Neural crest cell (in vitro differentiated cells): ENCODE measurements around the gene FXR2. TPM values are rescaled to one million over a fixed set of nuclear protein-coding genes. Genes with fewer than 3 reads are reported as not detected.

Source experiments
- DNase-seq: peaks from one replicate; pipeline ENCODE4 v3.0.0; 2021; ENCODE audit warnings: low read depth, mixed read lengths, low spot score
- H3K27ac Mint-ChIP-seq: one replicate; pipeline ENCODE4 v1.8.0; 2021; ENCODE audit warnings: mild to moderate bottlenecking, mixed read lengths; ENCODE audit not compliant: unreplicated experiment
- H3K27me3 Mint-ChIP-seq: 2 replicates; pipeline ENCODE4 v1.8.0; 2021; ENCODE audit warnings: low read depth, mild to moderate bottlenecking, mixed read lengths
- H3K36me3 Mint-ChIP-seq: 2 replicates; pipeline ENCODE4 v1.8.0; 2021; ENCODE audit warnings: low read depth, mild to moderate bottlenecking, mixed read lengths
- H3K4me1 Mint-ChIP-seq: 2 replicates; pipeline ENCODE4 v1.8.0; 2021; ENCODE audit warnings: mixed read lengths
- H3K4me3 Mint-ChIP-seq: one replicate; pipeline ENCODE4 v1.8.0; 2021; ENCODE audit warnings: mild to moderate bottlenecking, mixed read lengths
- H3K9me3 Mint-ChIP-seq: 2 replicates; pipeline ENCODE4 v1.8.0; 2021; ENCODE audit warnings: mixed read lengths
- CTCF ChIP-seq: fragments of 200-600 bp; sonication (generic); conservative IDR thresholded peaks from 2 replicates; pipeline ENCODE4 v1.5.0; 2021; ENCODE audit warnings: antibody characterized with exemption, mild to moderate bottlenecking
- total RNA-seq: library from RNA; stranded (reverse); gene quantifications from 2 replicates; pipeline ENCODE4 v1.2.1, GENCODE V29; 2021

FXR2 gene
- total RNA-seq, 1 donor from 2014 or later: 53.8 TPM

DNA sequence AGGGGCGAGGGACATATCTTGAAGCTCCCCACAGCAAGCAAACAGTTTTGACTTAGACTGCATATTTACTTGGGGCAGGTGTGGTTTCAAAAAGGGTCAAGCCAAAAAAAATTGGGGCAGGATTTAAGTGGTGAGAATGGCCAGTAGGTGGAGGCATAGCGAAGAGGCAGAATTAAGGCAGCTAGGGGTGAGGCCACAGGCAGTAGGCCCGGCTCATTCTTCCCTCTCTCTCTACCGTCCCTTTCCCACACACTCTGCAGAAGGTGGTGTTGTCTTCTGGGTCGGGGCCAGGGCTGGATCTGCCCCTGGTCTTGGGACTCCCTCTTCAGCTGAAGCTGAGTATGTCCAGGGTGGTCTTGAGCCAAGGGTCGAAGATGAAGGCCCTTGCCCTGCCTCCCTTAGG lies 17.8 kb upstream of the FXR2 start:
- Mint-ChIP-seq H3K27ac (no peak overlapping the region), H3K4me3 (peak overlapping the region; percentile 68), H3K9me3 (no peaks in the 10 kb centered on the region), H3K27me3 (no peaks in the 10 kb centered on the region), H3K4me1 (peaks cover 38% of the 10 kb centered on the region), H3K36me3 (no peaks in the 10 kb centered on the region)
- DNase-seq: no peak
- TF ChIP-seq CTCF: peak; percentile 59

GRCh38 chr17:7631398-7632380 lies 17.0 kb upstream of the FXR2 start:
- Mint-ChIP-seq H3K27ac (no peak overlapping the region), H3K4me1 (peaks cover 46% of the 10 kb centered on the region), H3K36me3 (no peaks in the 10 kb centered on the region), H3K27me3 (no peaks in the 10 kb centered on the region), H3K9me3 (no peaks in the 10 kb centered on the region), H3K4me3 (peak overlapping the region; percentile 27)
- no peak for TF ChIP-seq CTCF
- no peak for DNase-seq

DNA sequence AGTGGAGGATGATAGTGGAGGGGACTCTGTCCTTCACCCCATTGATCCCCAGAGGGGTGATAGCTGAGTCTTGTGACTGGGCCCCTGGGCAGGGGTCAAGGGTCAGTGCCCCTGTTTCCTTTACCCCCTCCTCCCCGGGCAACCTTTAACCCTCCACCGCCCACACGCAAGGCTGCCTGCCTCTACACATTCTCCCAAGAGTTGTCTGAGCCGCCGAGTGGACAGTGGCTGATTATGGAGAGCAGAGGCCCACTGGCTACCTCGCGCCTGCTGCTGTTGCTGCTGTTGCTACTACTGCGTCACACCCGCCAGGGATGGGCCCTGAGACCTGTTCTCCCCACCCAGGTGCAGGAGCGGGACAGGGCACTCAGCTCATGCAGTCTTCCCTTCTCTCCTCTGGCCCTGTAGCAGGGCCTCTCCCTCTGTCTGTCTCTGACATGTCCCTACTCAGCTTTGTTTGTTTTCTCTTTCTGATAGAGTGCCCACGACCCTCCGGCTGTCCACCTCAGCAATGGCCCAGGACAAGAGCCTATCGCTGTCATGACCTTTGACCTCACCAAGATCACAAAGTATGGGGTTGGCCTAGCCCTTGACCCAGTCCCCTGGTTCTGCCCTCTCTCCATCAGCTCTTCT lies 15.4 kb upstream of the FXR2 start, which contains the start of gene SHBG:
TSS of gene SHBG (plus strand) at position 197 of the 633 bp plus-strand sequence. CDS start at position 235, 38 bp downstream.
- Mint-ChIP-seq H3K9me3 (no peaks in the 10 kb centered on the region), H3K27ac (peak within 1 kb of the TSS; percentile 48)

GRCh38 chr17:7627250-7628121 lies 12.8 kb upstream of the FXR2 start, which contains the start of gene SAT2:
Gene SAT2, minus strand, starts transcription at chr17:7627821. Its CDS starts 186 bp downstream, at chr17:7627635.
- Mint-ChIP-seq H3K27ac (peak within 1 kb of the TSS; percentile 96), H3K4me3 (peak within 1 kb of the TSS; percentile 90), H3K36me3 (peaks cover 3% of the 10 kb centered on the region), H3K4me1 (peaks cover 30% of the 10 kb centered on the region), H3K27me3 (no peaks in the 10 kb centered on the region), H3K9me3 (no peaks in the 10 kb centered on the region)
- DNase-seq: peak; percentile 95
- no peak for TF ChIP-seq CTCF

More for the DNA sequence above, 15.4 kb upstream of the FXR2 start, which contains the start of gene SHBG:
- H3K27me3 Mint-ChIP-seq: no peaks in the 10 kb centered on the region
- peak within 1 kb of the TSS; percentile 66 for H3K4me3 Mint-ChIP-seq
- peaks cover 3% of the 10 kb centered on the region for H3K36me3 Mint-ChIP-seq
- TF ChIP-seq CTCF: no peak
- peaks cover 40% of the 10 kb centered on the region for H3K4me1 Mint-ChIP-seq
- DNase-seq: no peak

DNA sequence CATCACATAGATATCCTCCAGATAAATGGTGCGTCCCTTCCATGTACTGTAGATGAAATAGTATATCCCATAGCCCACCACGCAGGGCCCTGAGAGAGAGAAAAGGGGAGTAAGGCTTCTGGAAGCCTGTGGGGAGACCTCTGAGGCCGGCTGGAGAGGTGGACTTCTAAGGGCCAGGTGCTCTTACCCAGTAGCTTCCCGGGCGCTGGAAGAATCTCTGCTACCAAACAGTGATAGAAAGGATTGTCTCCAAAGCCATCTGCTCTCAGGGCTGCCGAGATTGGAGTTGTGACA lies 12.2 kb upstream of the FXR2 start:
- H3K4me1 Mint-ChIP-seq: peaks cover 30% of the 10 kb centered on the region
- H3K36me3 Mint-ChIP-seq: peaks cover 3% of the 10 kb centered on the region
- H3K4me3 Mint-ChIP-seq: peak overlapping the region; percentile 90
- no peaks in the 10 kb centered on the region for H3K27me3 Mint-ChIP-seq
- peak overlapping the region; percentile 96 for H3K27ac Mint-ChIP-seq
- TF ChIP-seq CTCF: no peak
- no peak for DNase-seq
- no peaks in the 10 kb centered on the region for H3K9me3 Mint-ChIP-seq
